Measurements from ENCODE around the gene SF3B6. TPM values are rescaled to one million over a fixed set of nuclear protein-coding genes. Genes with fewer than 3 reads are reported as not detected.

The SF3B6 gene
- total RNA-seq, 1 experiment from 2014 or later = 132 TPM

DNA sequence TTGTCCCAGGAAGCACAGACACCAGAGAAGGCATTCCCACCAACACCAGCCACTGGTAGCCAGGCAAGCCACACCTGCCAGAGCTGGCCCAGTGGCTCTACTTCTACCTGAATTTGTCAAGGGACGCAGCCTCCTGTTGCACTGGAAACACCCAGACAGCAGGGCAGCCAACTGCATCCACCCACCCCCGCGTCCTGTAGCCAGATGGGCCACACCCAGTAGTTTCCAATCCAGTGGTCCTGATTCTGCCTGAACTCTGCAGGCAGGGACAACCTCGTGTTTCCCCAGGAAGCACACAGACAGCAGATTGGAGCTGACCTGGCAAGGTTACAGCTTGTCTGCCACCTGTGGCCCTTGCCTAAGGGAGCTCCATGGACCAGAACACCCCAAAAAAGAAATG is 28.8 kb upstream of the SF3B6 start:
- H3K4me1 Mint-ChIP-seq = peaks cover 0 to 5% of the 10 kb centered on the region in 2 experiments; a peak in 1 of 4 replicates
- Histone ChIP-seq H4K8ac (replicated peaks; ENCODE audit: insufficient read length, low read depth, low read length) (peak overlapping the region; percentile 18), H2BK5ac (ENCODE audit: insufficient read length, low read length) (no peak overlapping the region), H4K20me1 (ENCODE audit: control insufficient read depth, insufficient read depth, insufficient read length) (no peaks in the 10 kb centered on the region), H3T11ph (ENCODE audit: low read length) (no peak overlapping the region), H3K4me2 (ENCODE audit: insufficient read depth, insufficient read length, low read length) (no peak overlapping the region), H3K4me1 (ENCODE audit: insufficient read depth, low read length) (no peaks in the 10 kb centered on the region), H3K56ac (ENCODE audit: insufficient read length, low read depth, low read length) (no peak overlapping the region), H2BK12ac (ENCODE audit: insufficient read length, low read depth, low read length) (no peak overlapping the region), H3K9me3 (ENCODE audit: control insufficient read depth, low read depth, low read length) (no peaks in the 10 kb centered on the region), H3K79me1 (ENCODE audit: insufficient read depth, low read depth, low read length, poor library complexity, severe bottlenecking) (no peaks in the 10 kb centered on the region), H2AFZ (ENCODE audit: low read length) (no peak overlapping the region), H2BK120ac (ENCODE audit: low read depth, low read length, poor library complexity, severe bottlenecking) (no peak overlapping the region), H3K14ac (ENCODE audit: insufficient read depth, low read length) (no peak overlapping the region; the same call in 1 of the 2 replicates), H4K91ac (ENCODE audit: insufficient read length, low read depth, low read length) (no peak overlapping the region), H3K27ac (ENCODE audit: insufficient read length, low read depth, low read length) (no peak overlapping the region), H2BK20ac (ENCODE audit: low read depth, low read length, poor library complexity, severe bottlenecking) (no peak overlapping the region), H2BK15ac (ENCODE audit: low read depth, low read length) (no peak overlapping the region), H3K4ac (ENCODE audit: low read depth, low read length) (no peak overlapping the region), H3K18ac (ENCODE audit: insufficient read length, low read depth, low read length) (no peak overlapping the region), H3K23ac (ENCODE audit: insufficient read length, low read depth, low read length) (no peak overlapping the region), H3K79me2 (ENCODE audit: insufficient read depth, low read length) (no peaks in the 10 kb centered on the region), H3K9ac (ENCODE audit: extremely low read depth, insufficient read length, low read length) (no peak overlapping the region), H3K23me2 (ENCODE audit: insufficient read length, low read depth, low read length, poor library complexity, severe bottlenecking) (no peaks in the 10 kb centered on the region), H2AK5ac (ENCODE audit: insufficient read length, low read length) (no peak overlapping the region), H3K27me3 (ENCODE audit: insufficient read depth, low read length) (no peaks in the 10 kb centered on the region), H4K5ac (ENCODE audit: insufficient read length, low read depth, low read length) (no peak overlapping the region)
- no peak overlapping the region for H3K4me3 Mint-ChIP-seq
- WGBS (ENCODE audit: extremely low coverage, insufficient read length, low lambda C conversion rate) = no CpG with 5 or more reads among the region's 4 CpGs
- no peak for DNase-seq
- H3K36me3 Mint-ChIP-seq (ENCODE audit: insufficient read depth in 1 of 3, low read depth in 3 of 3) = peaks cover 0 to 9% (median 0%) of the 10 kb centered on the region in 3 experiments; a peak in 3 of 7 replicates
- H3K27me3 Mint-ChIP-seq (ENCODE audit: low read depth) = no peaks in the 10 kb centered on the region; the same call in 1 of the 2 replicates
- peak overlapping the region in 1 of 3 experiments; percentile 82; a peak in 1 of 7 replicates for H3K27ac Mint-ChIP-seq
- no peak for TF ChIP-seq CTCF (conservative IDR thresholded peaks at IDR 0.05)
- H3K9me3 Mint-ChIP-seq = peaks cover 14 to 21% of the 10 kb centered on the region in 2 experiments; a peak in 4 of 5 replicates
